ENCODE measurements around the gene KRTCAP3.
A peak's percentile ranks its signal among the peaks of the same experiment; 100 is the strongest.
"Not testable (repeated sequence)": the region's sequence is repeated elsewhere in the genome, so short reads cannot be mapped to it uniquely, and the experiment has no call there.

KRTCAP3 gene, protein sequence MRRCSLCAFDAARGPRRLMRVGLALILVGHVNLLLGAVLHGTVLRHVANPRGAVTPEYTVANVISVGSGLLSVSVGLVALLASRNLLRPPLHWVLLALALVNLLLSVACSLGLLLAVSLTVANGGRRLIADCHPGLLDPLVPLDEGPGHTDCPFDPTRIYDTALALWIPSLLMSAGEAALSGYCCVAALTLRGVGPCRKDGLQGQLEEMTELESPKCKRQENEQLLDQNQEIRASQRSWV

DNA sequence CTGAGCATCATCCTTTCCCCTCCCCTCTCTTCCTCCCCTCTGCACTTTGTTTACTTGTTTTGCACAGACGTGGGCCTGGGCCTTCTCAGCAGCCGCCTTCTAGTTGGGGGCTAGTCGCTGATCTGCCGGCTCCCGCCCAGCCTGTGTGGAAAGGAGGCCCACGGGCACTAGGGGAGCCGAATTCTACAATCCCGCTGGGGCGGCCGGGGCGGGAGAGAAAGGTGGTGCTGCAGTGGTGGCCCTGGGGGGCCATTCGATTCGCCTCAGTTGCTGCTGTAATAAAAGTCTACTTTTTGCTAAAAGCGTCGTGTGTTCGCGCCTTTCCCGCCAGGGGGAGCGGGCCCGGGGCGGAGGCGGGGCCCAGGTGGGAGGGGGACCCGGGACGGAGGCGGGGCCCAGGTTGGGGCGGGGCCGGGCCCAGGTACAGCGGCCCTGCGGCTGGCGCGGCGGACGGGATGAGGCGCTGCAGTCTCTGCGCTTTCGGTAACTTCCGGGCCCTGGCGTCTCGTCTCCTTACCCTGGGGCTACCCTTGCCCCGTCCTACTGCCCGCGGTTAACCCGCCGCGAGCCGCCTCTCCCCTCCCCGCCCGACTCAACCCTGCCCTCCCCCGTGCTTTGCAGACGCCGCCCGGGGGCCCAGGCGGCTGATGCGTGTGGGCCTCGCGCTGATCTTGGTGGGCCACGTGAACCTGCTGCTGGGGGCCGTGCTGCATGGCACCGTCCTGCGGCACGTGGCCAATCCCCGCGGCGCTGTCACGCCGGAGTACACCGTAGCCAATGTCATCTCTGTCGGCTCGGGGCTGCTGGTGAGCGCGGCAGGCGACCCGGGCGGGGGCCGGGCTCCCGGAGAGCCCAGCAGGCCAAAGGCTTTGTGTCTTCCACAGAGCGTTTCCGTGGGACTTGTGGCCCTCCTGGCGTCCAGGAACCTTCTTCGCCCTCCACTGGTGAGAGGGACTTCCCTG is at the start of gene KRTCAP3:
KRTCAP3 (plus strand) TSS at position 424 of the 962 bp plus-strand sequence; CDS start at position 456, 32 bp downstream.
- peak; percentile 27 for DNase-seq

GRCh38 chr2:27393225-27393624 is 49.0 kb upstream of the KRTCAP3 start:
- no peak for DNase-seq

GRCh38 chr2:27398962-27399361 is 43.2 kb upstream of the KRTCAP3 start:
- no peak for DNase-seq

DNA sequence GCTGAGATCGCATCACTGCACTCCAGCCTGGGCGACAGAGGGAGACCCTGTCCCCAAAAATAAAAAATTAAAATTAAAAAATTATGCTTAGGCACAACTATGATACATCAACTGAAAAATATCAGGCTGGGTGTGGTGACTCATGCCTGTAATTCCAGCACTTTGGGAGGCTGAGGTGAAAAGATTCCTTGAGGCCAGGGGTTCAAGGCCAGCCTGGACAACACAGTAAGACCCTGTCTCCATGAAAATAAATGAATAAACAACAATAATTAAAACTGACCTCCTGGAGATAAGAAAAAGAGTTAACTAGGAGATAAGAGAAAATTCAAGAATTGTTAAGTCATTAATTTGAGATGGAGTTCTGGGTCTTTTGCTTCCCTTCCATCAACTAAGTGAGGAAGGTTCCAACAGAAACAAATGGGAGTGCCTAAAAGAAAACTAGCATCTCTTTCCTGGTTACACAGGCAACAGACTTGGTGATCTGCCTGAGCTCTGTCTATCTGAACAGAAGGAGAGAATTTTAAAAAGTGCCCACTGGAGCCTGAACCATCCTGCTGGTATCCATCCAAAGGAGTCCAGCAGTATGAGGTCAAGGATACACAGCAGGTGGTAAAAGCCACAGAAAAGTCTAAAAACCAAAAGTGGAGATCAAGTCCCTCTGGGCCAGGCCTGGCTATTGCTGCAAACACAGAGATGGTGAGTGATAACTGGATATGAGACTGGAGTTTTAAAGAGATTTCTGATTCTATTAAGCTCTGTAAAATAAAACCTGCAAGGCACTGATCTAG is 41.6 kb upstream of the KRTCAP3 start:
- DNase-seq, result no peak

GRCh38 chr2:27407798-27408491 is 34.2 kb upstream of the KRTCAP3 start:
- no peak for DNase-seq

DNA sequence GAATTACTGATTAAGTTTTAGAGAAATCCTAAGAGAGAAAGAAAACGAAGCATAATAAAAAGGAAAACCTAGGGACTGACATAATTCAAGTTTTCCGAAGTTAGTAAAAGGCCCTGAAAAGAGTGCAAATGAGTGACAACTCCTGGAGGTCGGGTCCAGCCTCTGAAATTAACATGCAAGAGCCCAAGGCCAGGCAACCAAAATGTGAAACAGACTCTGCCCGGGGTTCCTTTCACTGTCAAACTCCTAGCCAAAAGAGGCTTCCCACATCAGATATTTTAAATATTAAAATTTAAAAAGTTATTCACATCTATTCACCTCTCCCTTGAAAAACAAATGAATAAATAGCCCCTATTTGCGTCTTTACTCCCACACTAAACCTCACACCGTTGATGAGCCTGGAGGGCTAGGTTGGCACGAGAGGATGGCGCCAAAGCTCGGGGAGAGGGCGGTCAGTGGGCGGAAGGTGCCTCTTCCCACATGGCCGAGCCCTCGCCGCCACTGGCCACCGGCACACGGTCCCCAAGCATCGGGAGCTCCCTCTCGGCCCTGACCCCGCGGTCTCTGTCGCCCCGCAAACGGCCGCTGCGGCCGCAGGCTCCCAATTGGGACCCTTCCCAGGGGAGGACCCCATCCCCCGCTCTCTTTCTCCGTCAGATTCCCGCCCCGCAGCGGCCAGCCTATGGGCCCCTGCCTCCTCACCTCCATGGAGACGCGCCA is 33.4 kb upstream of the KRTCAP3 start:
- peak; percentile 42 for DNase-seq

DNA sequence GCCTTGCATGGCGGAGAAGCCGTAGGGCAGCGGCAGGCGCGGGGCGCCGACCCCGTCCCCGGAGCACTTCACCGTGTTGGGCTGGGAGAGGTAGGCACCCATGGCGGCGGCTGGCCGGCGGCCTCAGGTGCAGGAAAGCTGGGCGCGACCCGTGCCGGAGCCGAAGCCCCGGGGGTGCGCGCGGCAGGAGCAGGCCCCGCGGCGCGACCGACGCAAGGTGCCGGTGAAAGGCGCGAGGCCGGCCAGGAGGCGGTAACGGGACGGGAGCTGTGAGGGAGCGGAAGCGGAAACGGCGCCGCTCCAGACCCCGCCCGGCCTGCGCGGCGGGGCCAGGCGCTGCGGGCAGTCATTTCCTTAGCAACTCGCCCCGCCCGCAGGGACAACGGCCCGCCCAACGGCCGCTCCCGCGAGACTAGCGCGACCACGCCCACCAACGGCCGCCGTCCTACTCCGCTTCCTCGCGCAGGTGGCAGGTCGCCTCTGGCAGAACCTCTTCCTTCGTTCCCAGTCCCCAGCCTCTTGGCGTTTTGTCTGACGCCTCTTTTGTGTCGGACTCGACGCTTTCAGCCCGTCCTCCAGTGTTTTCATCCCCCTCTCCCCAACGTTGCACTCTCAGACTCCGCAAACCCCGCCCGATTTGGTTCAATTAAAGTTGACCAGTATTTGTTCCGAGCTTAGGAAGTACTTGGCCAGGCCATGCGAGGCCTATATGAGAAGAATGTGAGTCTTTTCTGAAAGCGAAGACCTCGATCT is 32.7 kb upstream of the KRTCAP3 start, which contains the start of gene PPM1G:
PPM1G (minus strand) TSS at position 271 of the 753 bp plus-strand sequence; CDS start at position 102, 169 bp downstream.
- DNase-seq, result peak; percentile 97

GRCh38 chr2:27412419-27413152 is 29.6 kb upstream of the KRTCAP3 start:
- no peak for DNase-seq

- no peak for DNase-seq
Measured at GRCh38 chr2:27416151-27416550, 26.0 kb upstream of the KRTCAP3 start.

DNA sequence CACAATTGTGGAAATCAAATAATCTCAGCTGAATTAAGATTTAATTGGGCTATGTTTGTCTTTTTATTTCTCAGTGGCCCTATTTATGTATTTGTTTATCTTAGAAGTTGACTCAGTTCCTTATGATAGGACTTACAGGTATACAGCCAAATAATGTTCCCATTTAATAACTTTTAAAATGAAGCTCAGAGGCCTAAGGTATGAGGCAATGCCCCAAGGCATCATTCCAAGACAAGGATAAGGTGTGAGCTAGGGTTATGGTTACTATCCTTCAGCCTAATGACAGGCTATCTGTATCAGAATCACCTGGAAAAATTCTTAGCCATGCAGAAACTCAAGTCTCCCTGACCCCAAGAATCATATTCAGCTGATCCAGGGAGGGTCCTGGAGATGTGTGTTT is 21.2 kb upstream of the KRTCAP3 start:
- DNase-seq, result no peak

DNA sequence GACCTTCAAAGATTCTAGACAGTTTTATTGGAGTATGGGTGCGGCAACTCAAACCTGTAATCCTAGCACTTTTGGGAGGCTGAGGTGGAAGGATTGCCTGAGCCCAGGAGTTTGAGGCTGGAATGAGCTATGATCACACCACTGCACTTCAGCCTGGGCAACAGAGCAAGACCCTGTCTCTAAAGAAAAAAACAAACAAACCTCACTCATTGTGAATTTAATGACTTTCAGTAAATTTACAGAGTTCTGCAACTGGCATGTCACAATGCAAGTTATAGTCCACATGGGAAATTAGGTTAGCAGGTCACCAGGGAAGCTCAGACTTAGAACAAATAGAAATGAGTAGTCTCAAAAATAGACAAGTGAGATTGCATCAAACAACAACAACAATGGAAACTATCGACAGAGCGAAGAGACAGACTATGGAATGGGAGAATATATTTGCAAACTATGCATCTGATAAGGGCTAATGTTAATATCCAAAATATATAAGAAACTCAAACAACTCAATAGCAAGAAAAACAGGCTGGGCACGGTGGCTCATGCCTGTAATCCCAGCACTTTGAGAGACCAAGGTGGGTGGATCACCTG is 20.4 kb upstream of the KRTCAP3 start:
- DNase-seq, result no peak

- DNase-seq, result no peak
Measured at GRCh38 chr2:27422958-27423357, 19.2 kb upstream of the KRTCAP3 start.

GRCh38 chr2:27425039-27425438 is 17.1 kb upstream of the KRTCAP3 start:
- DNase-seq, result not testable (repeated sequence)

GRCh38 chr2:27427863-27428212 is 14.3 kb upstream of the KRTCAP3 start:
- DNase-seq, result no peak

DNA sequence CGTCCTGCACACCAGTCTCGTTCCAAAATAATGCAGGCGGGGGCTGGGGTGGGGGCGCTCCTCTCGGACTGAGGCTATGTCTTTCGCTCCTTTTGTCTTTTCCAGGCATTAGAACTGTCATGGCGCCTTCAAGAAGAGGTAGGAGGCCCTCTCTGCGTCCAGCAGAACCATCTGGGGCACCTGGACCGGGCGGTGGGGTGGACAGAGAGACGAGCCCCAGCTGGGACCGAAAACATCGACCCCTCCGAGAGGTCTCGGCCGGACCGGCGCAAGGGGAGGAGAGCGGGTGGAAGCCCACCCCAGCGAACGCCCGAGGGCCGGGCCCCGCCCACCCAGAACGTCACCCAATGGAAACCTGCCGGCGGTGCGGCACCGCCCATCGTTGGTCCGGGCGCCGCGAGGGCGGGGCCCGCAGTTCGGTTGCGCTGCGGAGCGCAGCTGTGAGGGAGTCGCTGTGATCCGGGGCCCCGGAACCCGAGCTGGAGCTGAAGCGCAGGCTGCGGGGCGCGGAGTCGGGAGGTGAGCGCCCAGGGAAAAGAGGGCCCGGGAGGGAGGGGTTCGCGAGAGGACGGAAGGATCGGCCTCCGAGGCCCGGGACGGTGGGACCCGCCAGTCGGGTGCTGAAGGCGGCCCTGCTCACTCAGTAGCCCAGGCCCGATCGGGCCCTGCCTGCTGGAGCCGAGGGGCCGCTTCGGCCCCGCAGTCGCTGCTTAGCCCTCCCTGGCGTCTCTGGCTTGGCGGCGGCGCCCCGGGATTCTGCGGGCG is 13.8 kb upstream of the KRTCAP3 start, which contains the start of gene NRBP1:
NRBP1 (plus strand) TSS at position 419 of the 765 bp plus-strand sequence. CDS start 4,643 bp downstream, outside the sequence.
- DNase-seq, result peak; percentile 95

GRCh38 chr2:27428978-27429541 is 13.1 kb upstream of the KRTCAP3 start:
- DNase-seq, result peak; percentile 88

DNA sequence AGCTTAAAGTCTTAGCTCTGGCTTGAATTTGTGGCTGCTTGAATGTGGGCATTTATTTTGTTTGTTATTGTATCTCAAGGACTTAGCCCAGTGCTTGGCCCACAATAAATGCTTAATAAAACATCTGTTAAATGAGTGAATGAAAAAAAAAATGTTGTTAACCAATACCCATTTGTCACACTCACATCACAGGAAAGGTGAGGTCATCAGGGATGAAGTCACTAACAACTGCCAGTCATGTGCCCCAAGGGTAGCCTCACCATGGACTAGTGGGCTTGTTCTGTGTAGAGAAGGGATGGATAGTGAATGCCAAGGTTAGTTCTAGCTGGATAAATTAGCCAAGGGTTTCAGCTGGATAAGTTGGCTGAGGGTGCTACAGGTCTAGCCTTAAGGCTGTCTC is 10.8 kb upstream of the KRTCAP3 start:
- peak; percentile 66 for DNase-seq

GRCh38 chr2:27435628-27436027 is 6.6 kb upstream of the KRTCAP3 start:
- no peak for DNase-seq

Measured in activated CD4-positive, alpha-beta T cell treated with anti-CD3 and anti-CD28 coated beads, Interleukin-2, Interleukin-6, amounts not matched to agents 100 ng/mL and 50 ng/mL, durations not matched to agents 16 hours and 8 hours (primary cell).